Adipocyte (in vitro differentiated cells): ENCODE data around the gene AP1M1.

Source experiments
- DNase-seq: peaks from one replicate; pipeline ENCODE4 v3.0.0-alpha.2; 2015; ENCODE audit warnings: low read depth
- H3K27me3 ChIP-seq: replicated peaks from 2 replicates; pipeline ENCODE4 v1.7.0; 2013; ENCODE audit warnings: mild to moderate bottlenecking, low read length, moderate library complexity; ENCODE audit not compliant: control insufficient read depth, insufficient read depth
- H3K36me3 ChIP-seq: 2 replicates; pipeline ENCODE4 v1.7.0; 2013; ENCODE audit warnings: low read length, mild to moderate bottlenecking, moderate library complexity; ENCODE audit not compliant: control insufficient read depth, insufficient read depth, severe bottlenecking
- H3K4me1 ChIP-seq: 2 replicates; pipeline ENCODE4 v1.7.0; 2013; ENCODE audit warnings: mild to moderate bottlenecking, low read length, moderate library complexity; ENCODE audit not compliant: control insufficient read depth, insufficient read depth
- H3K4me3 ChIP-seq: 2 replicates; pipeline ENCODE4 v1.7.0; 2013; ENCODE audit warnings: mild to moderate bottlenecking, low read length, moderate library complexity
- H3K9ac ChIP-seq: 2 replicates; pipeline ENCODE4 v1.7.0; 2013; ENCODE audit warnings: mild to moderate bottlenecking, low read length, moderate library complexity
- H3K9me3 ChIP-seq: 2 replicates; pipeline ENCODE4 v1.7.0; 2013; ENCODE audit warnings: mild to moderate bottlenecking, low read length, moderate library complexity; ENCODE audit not compliant: control insufficient read depth

The AP1M1 gene

GRCh38 chr19:16197622-16198369 is at the start of gene AP1M1:
AP1M1 (plus strand) TSS chr19:16197911; CDS start chr19:16198027, 116 bp downstream.
- DNase-seq: peak; percentile 99
- H3K27me3 ChIP-seq: no peaks in the 10 kb centered on the region
- H3K36me3 ChIP-seq: peaks cover 15% of the 10 kb centered on the region
- no peaks in the 10 kb centered on the region for H3K9me3 ChIP-seq
- H3K9ac ChIP-seq: peak within 1 kb of the TSS; percentile 97
- peak within 1 kb of the TSS; percentile 90 for H3K4me3 ChIP-seq
- peaks cover 60% of the 10 kb centered on the region for H3K4me1 ChIP-seq

GRCh38 chr19:16148443-16149229 is 49.1 kb upstream of the AP1M1 start:
- no peak overlapping the region for H3K9ac ChIP-seq
- no peak overlapping the region for H3K4me3 ChIP-seq
- no peaks in the 10 kb centered on the region for H3K9me3 ChIP-seq
- H3K4me1 ChIP-seq: no peaks in the 10 kb centered on the region
- peaks cover 7% of the 10 kb centered on the region for H3K27me3 ChIP-seq
- no peak for DNase-seq
- H3K36me3 ChIP-seq: no peaks in the 10 kb centered on the region

GRCh38 chr19:16153582-16154336 is 44.0 kb upstream of the AP1M1 start:
- no peaks in the 10 kb centered on the region for H3K9me3 ChIP-seq
- H3K36me3 ChIP-seq: no peaks in the 10 kb centered on the region
- peaks cover 10% of the 10 kb centered on the region for H3K27me3 ChIP-seq
- H3K9ac ChIP-seq: no peak overlapping the region
- DNase-seq: no peak
- no peaks in the 10 kb centered on the region for H3K4me1 ChIP-seq
- H3K4me3 ChIP-seq: no peak overlapping the region

GRCh38 chr19:16154557-16154956 is 43.2 kb upstream of the AP1M1 start:
- Histone ChIP-seq H3K9me3 (no peaks in the 10 kb centered on the region), H3K27me3 (peaks cover 10% of the 10 kb centered on the region), H3K9ac (no peak overlapping the region), H3K4me3 (no peak overlapping the region), H3K4me1 (no peaks in the 10 kb centered on the region), H3K36me3 (no peaks in the 10 kb centered on the region)
- no peak for DNase-seq

- Histone ChIP-seq H3K27me3 (peaks cover 10% of the 10 kb centered on the region), H3K36me3 (no peaks in the 10 kb centered on the region), H3K4me1 (no peaks in the 10 kb centered on the region), H3K9ac (no peak overlapping the region), H3K4me3 (no peak overlapping the region), H3K9me3 (no peaks in the 10 kb centered on the region)
- no peak for DNase-seq
Measured at GRCh38 chr19:16155128-16155527, 42.6 kb upstream of the AP1M1 start.

GRCh38 chr19:16156904-16157303 is 40.8 kb upstream of the AP1M1 start:
- H3K9ac ChIP-seq: no peak overlapping the region
- no peaks in the 10 kb centered on the region for H3K9me3 ChIP-seq
- DNase-seq: no peak
- no peak overlapping the region for H3K4me3 ChIP-seq
- peaks cover 10% of the 10 kb centered on the region for H3K27me3 ChIP-seq
- H3K36me3 ChIP-seq: no peaks in the 10 kb centered on the region
- H3K4me1 ChIP-seq: peaks cover 6% of the 10 kb centered on the region

- no peaks in the 10 kb centered on the region for H3K9me3 ChIP-seq
- H3K27me3 ChIP-seq: peaks cover 10% of the 10 kb centered on the region
- H3K9ac ChIP-seq: no peak overlapping the region
Measured at GRCh38 chr19:16157601-16158000, 40.1 kb upstream of the AP1M1 start.

GRCh38 chr19:16159655-16160054 is 38.1 kb upstream of the AP1M1 start:
- no peak overlapping the region for H3K9ac ChIP-seq
- H3K4me1 ChIP-seq: peaks cover 6% of the 10 kb centered on the region
- no peaks in the 10 kb centered on the region for H3K36me3 ChIP-seq
- peaks cover 10% of the 10 kb centered on the region for H3K27me3 ChIP-seq
- H3K4me3 ChIP-seq: no peak overlapping the region
- H3K9me3 ChIP-seq: no peaks in the 10 kb centered on the region
- DNase-seq: no peak

More at GRCh38 chr19:16157601-16158000, 40.1 kb upstream of the AP1M1 start:
- Histone ChIP-seq H3K36me3 (no peaks in the 10 kb centered on the region), H3K4me1 (peaks cover 6% of the 10 kb centered on the region), H3K4me3 (no peak overlapping the region)
- no peak for DNase-seq

- peaks cover 6% of the 10 kb centered on the region for H3K4me1 ChIP-seq
- H3K9me3 ChIP-seq: no peaks in the 10 kb centered on the region
- H3K9ac ChIP-seq: no peak overlapping the region
- peaks cover 6% of the 10 kb centered on the region for H3K27me3 ChIP-seq
- no peak for DNase-seq
- H3K4me3 ChIP-seq: no peak overlapping the region
- no peaks in the 10 kb centered on the region for H3K36me3 ChIP-seq
Measured at GRCh38 chr19:16160445-16160942, 37.2 kb upstream of the AP1M1 start.

- no peak overlapping the region for H3K9ac ChIP-seq
- H3K4me3 ChIP-seq: no peak overlapping the region
- peaks cover 6% of the 10 kb centered on the region for H3K4me1 ChIP-seq
- H3K36me3 ChIP-seq: no peaks in the 10 kb centered on the region
- H3K9me3 ChIP-seq: no peaks in the 10 kb centered on the region
- H3K27me3 ChIP-seq: no peaks in the 10 kb centered on the region
- DNase-seq: peak; percentile 57
Measured at GRCh38 chr19:16160943-16161560, 36.7 kb upstream of the AP1M1 start.
